OCI-LY7 (cell line): ENCODE measurements around the gene CATSPERB.

Experiments used
- EZH2phosphoT487 ChIP-seq: fragments of 200-600 bp; sonication (generic); IDR thresholded peaks from 2 replicates; pipeline ENCODE4 v1.6.1; 2018; ENCODE audit warnings: low read depth, borderline replicate concordance, mild to moderate bottlenecking, mixed run types, antibody characterized with exemption, low read length, moderate library complexity, mixed read lengths
- TF ChIP-seq, protein P1 (sequence below): fragments of 200-600 bp; sonication (generic); conservative IDR thresholded peaks from 2 replicates; pipeline ENCODE4 v1.5.1; 2014; ENCODE audit warnings: mild to moderate bottlenecking, antibody characterized with exemption, low read length, moderate library complexity, mixed read lengths

DNA sequence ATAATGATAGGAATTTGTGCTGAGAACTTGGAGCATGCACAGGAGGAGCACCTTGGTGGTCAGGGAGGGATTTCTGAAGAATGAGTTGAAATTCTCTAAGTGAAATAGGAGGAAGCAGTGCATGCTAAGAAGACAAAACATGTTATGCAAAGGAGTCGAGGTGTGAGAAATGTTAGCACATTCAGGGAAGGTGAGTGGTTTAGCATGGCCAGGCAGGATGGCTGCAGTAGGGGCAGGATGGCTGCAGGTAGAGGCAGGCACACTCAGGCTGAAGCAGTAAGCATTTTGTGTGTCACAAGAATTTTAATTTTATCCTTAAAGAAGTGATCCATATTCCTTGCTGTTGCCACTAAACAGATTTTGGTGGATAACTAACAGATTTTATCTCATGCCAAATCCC is 46.3 kb downstream of the CATSPERB start:
- TF ChIP-seq, protein P1, sequence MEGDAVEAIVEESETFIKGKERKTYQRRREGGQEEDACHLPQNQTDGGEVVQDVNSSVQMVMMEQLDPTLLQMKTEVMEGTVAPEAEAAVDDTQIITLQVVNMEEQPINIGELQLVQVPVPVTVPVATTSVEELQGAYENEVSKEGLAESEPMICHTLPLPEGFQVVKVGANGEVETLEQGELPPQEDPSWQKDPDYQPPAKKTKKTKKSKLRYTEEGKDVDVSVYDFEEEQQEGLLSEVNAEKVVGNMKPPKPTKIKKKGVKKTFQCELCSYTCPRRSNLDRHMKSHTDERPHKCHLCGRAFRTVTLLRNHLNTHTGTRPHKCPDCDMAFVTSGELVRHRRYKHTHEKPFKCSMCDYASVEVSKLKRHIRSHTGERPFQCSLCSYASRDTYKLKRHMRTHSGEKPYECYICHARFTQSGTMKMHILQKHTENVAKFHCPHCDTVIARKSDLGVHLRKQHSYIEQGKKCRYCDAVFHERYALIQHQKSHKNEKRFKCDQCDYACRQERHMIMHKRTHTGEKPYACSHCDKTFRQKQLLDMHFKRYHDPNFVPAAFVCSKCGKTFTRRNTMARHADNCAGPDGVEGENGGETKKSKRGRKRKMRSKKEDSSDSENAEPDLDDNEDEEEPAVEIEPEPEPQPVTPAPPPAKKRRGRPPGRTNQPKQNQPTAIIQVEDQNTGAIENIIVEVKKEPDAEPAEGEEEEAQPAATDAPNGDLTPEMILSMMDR = no peak
- no peak for TF ChIP-seq EZH2phosphoT487
